HEK293T (cell line): ENCODE results near the gene GPD1L.
A peak's percentile ranks its signal among the peaks of the same experiment; 100 is the strongest.

ENCODE experiments used
- ARNT ChIP-seq: fragments of 450-650 bp; IDR thresholded peaks from 2 replicates; pipeline ENCODE4 v1.6.1; 2017; ENCODE audit warnings: mild to moderate bottlenecking
- BHLHE40 ChIP-seq: fragments of 450-650 bp; IDR thresholded peaks from 2 replicates; pipeline ENCODE4 v1.6.1; 2016; ENCODE audit warnings: mild to moderate bottlenecking, moderate library complexity, borderline replicate concordance
- CTBP1 ChIP-seq: fragments of 450-650 bp; IDR thresholded peaks from 2 replicates; pipeline ENCODE4 v1.6.1; 2016; ENCODE audit warnings: borderline replicate concordance
- ELF4 ChIP-seq: fragments of 450-650 bp; IDR thresholded peaks from 2 replicates; pipeline ENCODE4 v1.6.1; 2017; ENCODE audit warnings: antibody characterized with exemption
- FOXA1 ChIP-seq: fragments of 450-650 bp; IDR thresholded peaks from 2 replicates; pipeline ENCODE4 v1.6.1; 2016; ENCODE audit warnings: mild to moderate bottlenecking
- FOXK2 ChIP-seq: fragments of 450-650 bp; IDR thresholded peaks from 2 replicates; pipeline ENCODE4 v1.6.1; 2016; ENCODE audit warnings: mild to moderate bottlenecking
- FOXM1 ChIP-seq: fragments of 450-650 bp; IDR thresholded peaks from 2 replicates; pipeline ENCODE4 v1.6.1; 2017; ENCODE audit warnings: mild to moderate bottlenecking, borderline replicate concordance
- LEF1 ChIP-seq: fragments of 450-650 bp; IDR thresholded peaks from 2 replicates; pipeline ENCODE4 v1.6.1; 2017; ENCODE audit warnings: mild to moderate bottlenecking, borderline replicate concordance
- SP1 ChIP-seq: fragments of 450-650 bp; IDR thresholded peaks from 2 replicates; pipeline ENCODE4 v1.6.1; 2017
- SUZ12 ChIP-seq: fragments of 450-650 bp; IDR thresholded peaks from 2 replicates; pipeline ENCODE4 v1.6.1; 2016; ENCODE audit warnings: mild to moderate bottlenecking
- TF ChIP-seq, protein P1 (sequence below): fragments of 450-650 bp; IDR thresholded peaks from 2 replicates; pipeline ENCODE4 v1.6.1; 2016

DNA sequence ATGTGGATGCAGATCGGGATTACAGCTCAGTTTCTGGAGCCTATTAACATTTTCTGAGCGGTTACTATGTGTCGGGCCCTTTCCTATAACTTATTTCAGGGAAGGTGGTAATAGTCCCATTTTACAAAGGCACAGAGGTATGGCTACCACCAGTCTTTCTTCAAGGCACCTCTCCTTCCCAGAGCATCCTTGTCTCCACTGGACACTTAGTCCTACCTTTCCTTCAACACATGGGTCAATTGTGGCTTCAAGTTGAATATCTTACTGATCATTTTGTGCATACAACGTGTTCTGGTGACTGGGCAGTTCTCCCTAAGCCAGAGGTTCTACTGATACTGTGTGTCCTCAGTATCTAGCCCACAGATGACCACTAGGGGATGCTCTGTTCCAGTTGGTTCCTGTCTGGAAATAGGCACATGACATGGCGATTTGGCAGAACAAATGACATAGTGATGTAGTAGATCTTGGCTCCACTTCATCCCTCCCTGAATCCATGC lies 71.3 kb downstream of the GPD1L start:
- no peak for TF ChIP-seq FOXK2
- no peak for TF ChIP-seq FOXM1
- TF ChIP-seq ELF4: no peak
- TF ChIP-seq BHLHE40: no peak
- TF ChIP-seq, protein P1, sequence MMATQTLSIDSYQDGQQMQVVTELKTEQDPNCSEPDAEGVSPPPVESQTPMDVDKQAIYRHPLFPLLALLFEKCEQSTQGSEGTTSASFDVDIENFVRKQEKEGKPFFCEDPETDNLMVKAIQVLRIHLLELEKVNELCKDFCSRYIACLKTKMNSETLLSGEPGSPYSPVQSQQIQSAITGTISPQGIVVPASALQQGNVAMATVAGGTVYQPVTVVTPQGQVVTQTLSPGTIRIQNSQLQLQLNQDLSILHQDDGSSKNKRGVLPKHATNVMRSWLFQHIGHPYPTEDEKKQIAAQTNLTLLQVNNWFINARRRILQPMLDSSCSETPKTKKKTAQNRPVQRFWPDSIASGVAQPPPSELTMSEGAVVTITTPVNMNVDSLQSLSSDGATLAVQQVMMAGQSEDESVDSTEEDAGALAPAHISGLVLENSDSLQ: peak; percentile 44; the same call in 1 of the 2 replicates
- no peak for TF ChIP-seq SUZ12
- no peak for TF ChIP-seq FOXA1
- TF ChIP-seq LEF1: no peak
- TF ChIP-seq CTBP1: no peak
- no peak for TF ChIP-seq SP1
- TF ChIP-seq ARNT: no peak
